Left renal pelvis (tissue), 4 donors: ENCODE measurements around the gene FAM181A. TPM values are rescaled to one million over a fixed set of nuclear protein-coding genes. Genes with fewer than 3 reads are reported as not detected.

ENCODE experiments used
- DNase-seq, 4 donors: peaks; one replicate each; pipeline ENCODE4 v3.0.0-alpha.2; 2013; ENCODE audit warnings: low read depth in 4 of 4, low spot score in 3 of 4
- polyA plus RNA-seq, 4 donors: library from polyadenylated mRNA; unstranded; fragments of 120-200 nt; gene quantifications; one replicate each; pipeline ENCODE4 v1.2.1, GENCODE V29; 2013; ENCODE audit not compliant: insufficient read length in 4 of 4

Gene FAM181A
- polyA plus RNA-seq, 4 donors, result not detected

DNA sequence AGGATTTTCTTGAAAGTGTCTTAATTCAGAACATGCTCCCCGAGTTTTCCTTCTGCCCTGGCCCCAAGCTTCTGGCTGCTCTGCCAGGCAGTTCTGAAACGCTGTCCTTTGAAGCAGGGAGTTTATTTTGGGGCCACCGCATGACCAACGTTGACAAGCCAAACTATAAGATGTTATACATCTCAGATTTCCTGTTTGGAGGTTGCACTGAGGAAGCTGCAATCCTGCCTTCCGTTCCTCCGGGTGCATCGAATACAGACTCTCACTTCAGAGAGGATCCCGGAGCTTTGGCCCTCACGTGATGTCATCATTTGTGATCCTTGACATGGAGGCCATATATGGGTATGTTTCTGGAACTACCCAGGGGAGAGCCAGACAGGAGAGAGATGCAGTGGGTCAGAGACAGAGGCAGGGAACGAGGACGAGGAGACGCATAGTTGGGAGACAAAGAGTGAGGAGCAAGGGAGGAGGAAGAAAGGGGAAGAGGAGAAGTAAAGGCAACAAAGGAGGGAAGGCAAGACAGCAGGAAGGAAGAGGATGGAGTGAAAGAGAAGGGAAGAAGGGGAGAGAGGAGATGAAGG, 49.4 kb downstream of the FAM181A start, which contains the start of gene ASB2:
TSS of gene ASB2 (minus strand) at position 94 of the 581 bp plus-strand sequence. CDS start 12,031 bp downstream, outside the sequence.
- no peak for DNase-seq

DNA sequence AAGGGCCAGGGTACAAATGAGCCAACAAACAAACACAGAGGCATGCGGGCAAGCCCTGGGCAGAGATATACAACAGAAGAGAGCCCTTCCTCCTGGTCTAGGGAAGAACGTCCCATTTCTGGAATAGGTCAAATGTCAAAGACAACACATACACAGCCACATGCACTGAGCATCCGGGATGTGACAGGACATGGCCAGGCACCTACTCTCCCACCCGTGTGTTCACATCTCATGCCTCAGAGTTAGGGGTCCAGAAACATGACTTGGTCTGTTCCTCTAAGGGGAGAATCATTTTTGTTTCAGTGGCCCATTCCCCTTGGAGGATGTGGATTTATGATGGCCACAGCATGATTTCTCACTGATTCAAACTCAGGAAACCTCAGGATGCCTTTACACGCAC, 50.0 kb downstream of the FAM181A start:
- no peak for DNase-seq

DNA sequence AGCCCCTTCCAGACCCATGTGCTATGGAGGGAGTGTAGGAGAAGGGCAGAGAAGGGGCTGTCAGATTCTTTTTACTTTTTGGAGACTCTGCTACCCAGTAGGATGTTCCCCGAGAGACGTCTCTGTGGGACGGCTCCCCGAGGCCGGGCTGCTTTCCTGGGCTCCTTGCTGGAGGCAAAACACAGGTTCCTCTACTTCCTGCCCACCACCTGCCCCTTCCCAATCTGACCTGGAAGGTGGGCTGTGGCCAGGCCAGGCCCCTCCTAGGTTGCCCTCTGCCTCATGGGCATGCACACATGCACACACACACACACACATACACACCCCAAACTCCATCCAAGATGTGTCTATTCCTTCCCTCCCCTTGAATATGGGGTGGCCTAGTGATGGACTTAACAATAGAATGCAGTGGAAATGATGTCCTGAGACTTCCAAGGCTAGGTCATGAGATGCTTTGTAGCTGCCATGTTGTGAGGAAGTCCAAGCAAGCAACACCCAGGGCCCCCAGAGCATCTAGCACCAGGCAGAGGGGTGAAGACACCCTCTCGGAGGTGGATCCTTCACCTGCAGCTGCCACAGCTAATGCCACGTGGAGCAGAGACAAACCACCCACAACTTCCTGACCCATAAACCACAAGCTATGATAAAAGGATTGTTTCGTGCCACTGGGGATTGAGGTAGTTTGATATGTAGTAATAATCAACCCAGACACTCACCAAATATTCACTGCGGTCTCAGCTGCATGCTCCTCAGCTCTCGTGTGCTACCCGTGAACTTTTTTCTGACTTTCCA, 50.8 kb downstream of the FAM181A start:
- DNase-seq, result no peak

DNA sequence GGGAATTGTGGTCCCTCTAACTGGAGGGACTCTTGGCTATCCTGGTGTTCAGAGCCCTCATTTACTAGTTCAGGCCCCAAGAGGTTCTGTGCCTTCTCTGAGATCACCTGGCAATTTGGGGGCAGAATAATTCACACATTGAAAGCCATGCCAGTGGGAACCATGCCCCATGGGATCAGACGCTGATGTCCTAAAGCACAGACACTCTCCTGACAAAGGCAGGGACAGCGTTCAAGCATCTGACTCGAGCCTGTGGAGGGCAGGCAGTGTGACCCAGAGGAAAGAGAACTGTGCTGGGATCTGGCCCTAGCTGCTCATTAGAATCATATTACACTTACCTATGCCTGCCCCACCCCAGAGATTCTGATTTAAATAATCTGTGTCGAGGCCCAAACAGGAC, 51.6 kb downstream of the FAM181A start:
- DNase-seq, result no peak

Other genes starting within 250 kb of the FAM181A start
- gene PRIMA1, start 138.9 kb upstream of the FAM181A start, polyA plus RNA-seq, result 1 to 10 TPM; 1.1 to 5.0 (median 1.9) TPM
- under 1 TPM; 0.10 to 0.39 (median 0.33) TPM for gene ASB2, start 49.2 kb downstream of the FAM181A start, polyA plus RNA-seq
- not detected for gene CCDC197, start 70.0 kb downstream of the FAM181A start, polyA plus RNA-seq
- gene OTUB2, start 99.0 kb downstream of the FAM181A start, polyA plus RNA-seq, result 1 to 10 TPM; 2.6 to 5.0 (median 4.5) TPM
- gene DDX24, start 153.9 kb downstream of the FAM181A start, polyA plus RNA-seq, result 100 to 1,000 TPM; 121 to 173 (median 163) TPM
- gene IFI27L1, start 154.0 kb downstream of the FAM181A start, polyA plus RNA-seq, result 10 to 100 TPM; 21.7 to 36.1 (median 27.0) TPM
- gene IFI27, start 183.4 kb downstream of the FAM181A start, polyA plus RNA-seq, result 10 to 100 TPM in 2 of 4 donors, 1 to 10 TPM in 2; 4.9 to 26.7 (median 8.2) TPM
- gene IFI27L2, start 202.3 kb downstream of the FAM181A start, polyA plus RNA-seq, result 10 to 100 TPM; 22.2 to 36.9 (median 30.8) TPM
- gene PPP4R4, start 247.0 kb downstream of the FAM181A start, polyA plus RNA-seq, result under 1 TPM; 0.12 to 0.29 (median 0.18) TPM